HEK293 (cell line): Measurements from ENCODE around the gene TRIM27.
"Not testable (repeated sequence)": the region's sequence is repeated elsewhere in the genome, so short reads cannot be mapped to it uniquely, and the experiment has no call there.

Source experiments
- ATF2 ChIP-seq: fragments of 450-650 bp; formaldehyde crosslinking; IDR thresholded peaks from 2 replicates; pipeline ENCODE4 v1.5.1; 2016; ENCODE audit warnings: missing biosample characterization, missing genetic modification characterization, low read depth
- CTCF ChIP-seq: fragments of 450-650 bp; formaldehyde crosslinking; IDR thresholded peaks from 2 replicates; pipeline ENCODE4 v1.5.1; 2016; ENCODE audit warnings: missing biosample characterization, missing genetic modification characterization
- REST ChIP-seq: fragments of 450-650 bp; formaldehyde crosslinking; IDR thresholded peaks from 2 replicates; pipeline ENCODE4 v1.5.1; 2016; ENCODE audit warnings: missing biosample characterization, missing genetic modification characterization
- ZNF24 ChIP-seq: fragments of 450-650 bp; formaldehyde crosslinking; IDR thresholded peaks from 2 replicates; pipeline ENCODE4 v1.5.1; 2016; ENCODE audit warnings: missing biosample characterization, missing genetic modification characterization
- ZNF324 ChIP-seq: fragments of 450-650 bp; formaldehyde crosslinking; IDR thresholded peaks from 2 replicates; pipeline ENCODE4 v1.5.1; 2016; ENCODE audit warnings: missing biosample characterization, missing genetic modification characterization
- ZNF335 ChIP-seq: fragments of 450-650 bp; formaldehyde crosslinking; conservative IDR thresholded peaks from 2 replicates; pipeline ENCODE4 v1.5.1; 2016; ENCODE audit warnings: missing biosample characterization, missing genetic modification characterization
- ZNF391 ChIP-seq: fragments of 450-650 bp; formaldehyde crosslinking; IDR thresholded peaks from 2 replicates; pipeline ENCODE4 v1.5.1; 2016; ENCODE audit warnings: low read depth, missing biosample characterization, missing genetic modification characterization, borderline replicate concordance
- ZNF394 ChIP-seq: fragments of 450-650 bp; formaldehyde crosslinking; IDR thresholded peaks from 2 replicates; pipeline ENCODE4 v1.5.1; 2016; ENCODE audit warnings: missing biosample characterization, missing genetic modification characterization, mild to moderate bottlenecking, moderate library complexity, borderline replicate concordance
- ZNF530 ChIP-seq: fragments of 450-650 bp; formaldehyde crosslinking; IDR thresholded peaks from 2 replicates; pipeline ENCODE4 v1.5.1; 2016; ENCODE audit warnings: low read depth, missing biosample characterization, missing genetic modification characterization
- ZNF548 ChIP-seq: fragments of 450-650 bp; formaldehyde crosslinking; IDR thresholded peaks from 2 replicates; pipeline ENCODE4 v1.5.1; 2016; ENCODE audit warnings: missing biosample characterization, missing genetic modification characterization

- TF ChIP-seq ZNF391 (tag by site-specific recombination); ATF2; REST (tag by site-specific recombination); ZNF548 (tag by site-specific recombination); ZNF394 (tag by site-specific recombination); ZNF324 (tag by site-specific recombination); ZNF335 (tag by site-specific recombination); ZNF530 (tag by site-specific recombination); ZNF24 (tag by site-specific recombination); CTCF (tag by site-specific recombination): not testable (repeated sequence)
These were observed 69.4 kb downstream of the TRIM27 start for GRCh38 chr6:28854405-28854804.
